Neural cell (in vitro differentiated cells): ENCODE data around the gene GSC.

Source experiments
- CTCF ChIP-seq: fragments of 450-650 bp; IDR thresholded peaks from 2 replicates; pipeline ENCODE4 v1.5.1; 2014; ENCODE audit warnings: antibody characterized with exemption, mild to moderate bottlenecking, moderate library complexity; ENCODE audit not compliant: poor library complexity, severe bottlenecking
- POLR2AphosphoS5 ChIP-seq: IDR thresholded peaks from 2 replicates; pipeline ENCODE4 v1.6.1; 2012
- RAD21 ChIP-seq: fragments of 450-650 bp; conservative IDR thresholded peaks from 2 replicates; pipeline ENCODE4 v1.6.1; 2014; ENCODE audit warnings: antibody characterized with exemption, mild to moderate bottlenecking, moderate library complexity

- no peak for TF ChIP-seq CTCF
- TF ChIP-seq RAD21: no peak
- TF ChIP-seq POLR2AphosphoS5: no peak
Measured at GRCh38 chr14:94728950-94729349, 41.0 kb downstream of the GSC start.
